ENCODE measurements around the gene PPP2R3A.
"Not testable (repeated sequence)": the region's sequence is repeated elsewhere in the genome, so short reads cannot be mapped to it uniquely, and the experiment has no call there.

Gene PPP2R3A

DNA sequence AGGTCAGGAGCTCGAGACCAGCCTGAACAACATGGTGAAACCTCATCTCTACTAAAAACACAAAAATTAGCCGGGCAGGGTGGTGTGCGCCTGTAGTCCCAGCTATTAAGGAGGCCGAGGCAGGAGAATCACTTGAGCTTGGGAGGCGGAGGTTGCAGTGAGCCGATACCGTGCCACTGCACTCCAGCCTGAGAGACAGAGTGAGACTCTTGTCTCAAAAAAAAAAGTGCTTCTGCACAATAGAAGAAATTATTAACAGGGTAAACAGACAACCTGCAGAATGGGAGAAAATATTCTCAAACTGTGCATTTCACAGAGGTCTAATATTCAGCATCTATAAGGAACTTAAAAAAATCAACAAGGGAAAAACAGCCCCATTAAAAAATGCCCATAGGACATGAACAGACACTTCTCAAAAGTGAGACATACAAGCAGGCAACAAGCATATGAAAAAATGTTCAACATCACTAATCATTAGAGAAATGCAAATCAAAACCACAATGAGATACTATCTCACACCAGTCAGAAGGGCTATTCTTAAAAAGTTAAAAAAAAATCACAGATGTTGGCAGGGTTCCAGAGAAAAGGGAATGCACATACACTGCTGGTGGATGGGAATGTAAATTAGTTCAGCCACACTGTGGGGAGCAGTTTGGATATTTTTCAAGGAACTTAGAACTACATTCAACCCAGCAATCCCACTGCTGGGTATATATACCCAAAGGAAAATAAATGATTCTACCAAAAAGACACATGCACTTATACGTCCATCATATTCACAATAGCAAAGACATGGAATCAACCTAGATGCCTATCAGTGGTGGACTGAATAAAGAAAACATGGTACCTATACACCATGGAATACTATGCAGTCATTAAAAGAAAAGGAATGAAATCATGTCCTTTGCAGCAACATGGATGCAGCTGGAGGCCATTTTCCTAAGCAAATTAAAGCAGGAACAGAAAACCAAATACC, 155.1 kb downstream of the PPP2R3A start:
- no peak overlapping the region for H3K4me3 ChIP-seq (ENCODE audit: low read depth, low read length)
- DNase-seq (ENCODE audit: low read depth) = no peak
- TF ChIP-seq, protein P1, sequence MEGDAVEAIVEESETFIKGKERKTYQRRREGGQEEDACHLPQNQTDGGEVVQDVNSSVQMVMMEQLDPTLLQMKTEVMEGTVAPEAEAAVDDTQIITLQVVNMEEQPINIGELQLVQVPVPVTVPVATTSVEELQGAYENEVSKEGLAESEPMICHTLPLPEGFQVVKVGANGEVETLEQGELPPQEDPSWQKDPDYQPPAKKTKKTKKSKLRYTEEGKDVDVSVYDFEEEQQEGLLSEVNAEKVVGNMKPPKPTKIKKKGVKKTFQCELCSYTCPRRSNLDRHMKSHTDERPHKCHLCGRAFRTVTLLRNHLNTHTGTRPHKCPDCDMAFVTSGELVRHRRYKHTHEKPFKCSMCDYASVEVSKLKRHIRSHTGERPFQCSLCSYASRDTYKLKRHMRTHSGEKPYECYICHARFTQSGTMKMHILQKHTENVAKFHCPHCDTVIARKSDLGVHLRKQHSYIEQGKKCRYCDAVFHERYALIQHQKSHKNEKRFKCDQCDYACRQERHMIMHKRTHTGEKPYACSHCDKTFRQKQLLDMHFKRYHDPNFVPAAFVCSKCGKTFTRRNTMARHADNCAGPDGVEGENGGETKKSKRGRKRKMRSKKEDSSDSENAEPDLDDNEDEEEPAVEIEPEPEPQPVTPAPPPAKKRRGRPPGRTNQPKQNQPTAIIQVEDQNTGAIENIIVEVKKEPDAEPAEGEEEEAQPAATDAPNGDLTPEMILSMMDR (IDR thresholded peaks at IDR 0.05; ENCODE audit: low read depth, low read length) = no peak
- TF ChIP-seq MAX (IDR thresholded peaks at IDR 0.05; ENCODE audit: low read depth, low read length) (no peak), POLR2A (IDR thresholded peaks at IDR 0.05; ENCODE audit: extremely low read depth, insufficient read length) (no peak), MYC (IDR thresholded peaks at IDR 0.05; ENCODE audit: low read depth, low read length) (no peak)

DNA sequence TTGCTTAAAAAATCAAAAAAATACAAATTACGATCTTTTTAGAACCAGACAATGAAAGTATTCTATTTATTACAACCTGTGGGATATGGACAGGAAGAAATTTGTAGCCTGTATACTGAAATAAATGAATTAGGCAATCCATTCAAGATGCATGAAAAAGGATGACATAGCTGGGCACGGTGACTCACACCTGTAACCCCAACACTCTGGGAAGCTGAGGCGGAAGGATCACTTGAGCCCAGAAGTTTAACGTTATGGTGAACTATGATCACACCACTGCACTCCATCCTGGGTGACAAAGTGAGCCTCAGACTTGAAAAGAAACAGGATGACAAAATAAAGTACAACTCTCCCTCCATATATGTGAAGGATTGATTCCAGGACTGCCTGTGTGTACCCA, 156.5 kb downstream of the PPP2R3A start:
- TF ChIP-seq POLR2A (IDR thresholded peaks at IDR 0.05; ENCODE audit: extremely low read depth, insufficient read length) (no peak), MAX (IDR thresholded peaks at IDR 0.05; ENCODE audit: low read depth, low read length) (no peak), MYC (IDR thresholded peaks at IDR 0.05; ENCODE audit: low read depth, low read length) (no peak)
- TF ChIP-seq, protein P1 (IDR thresholded peaks at IDR 0.05; ENCODE audit: low read depth, low read length) = no peak

DNA sequence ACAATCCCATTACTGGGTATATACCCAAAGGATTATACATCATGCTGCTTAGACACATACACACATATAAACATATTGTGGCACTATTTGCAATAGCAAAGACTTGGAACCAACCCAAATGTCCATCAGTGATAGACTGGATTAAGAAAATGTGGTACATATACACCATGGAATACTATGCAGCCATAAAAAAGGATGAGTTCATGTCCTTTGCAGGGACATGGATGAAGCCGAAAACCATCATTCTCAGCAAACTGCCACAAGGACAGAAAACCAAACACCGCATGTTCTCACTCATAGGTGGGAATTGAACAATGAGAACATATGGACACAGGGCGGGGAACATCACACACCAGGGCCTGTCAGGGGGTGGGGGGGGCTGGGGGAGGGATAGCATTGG, 166.1 kb downstream of the PPP2R3A start:
- DNase-seq (ENCODE audit: low read depth); H3K4me3 ChIP-seq (ENCODE audit: low read depth, low read length): not testable (repeated sequence)

More for the DNA sequence above, 156.5 kb downstream of the PPP2R3A start:
- DNase-seq (ENCODE audit: low read depth) = peak; percentile 21
- H3K4me3 ChIP-seq (ENCODE audit: low read depth, low read length) = no peak overlapping the region

DNA sequence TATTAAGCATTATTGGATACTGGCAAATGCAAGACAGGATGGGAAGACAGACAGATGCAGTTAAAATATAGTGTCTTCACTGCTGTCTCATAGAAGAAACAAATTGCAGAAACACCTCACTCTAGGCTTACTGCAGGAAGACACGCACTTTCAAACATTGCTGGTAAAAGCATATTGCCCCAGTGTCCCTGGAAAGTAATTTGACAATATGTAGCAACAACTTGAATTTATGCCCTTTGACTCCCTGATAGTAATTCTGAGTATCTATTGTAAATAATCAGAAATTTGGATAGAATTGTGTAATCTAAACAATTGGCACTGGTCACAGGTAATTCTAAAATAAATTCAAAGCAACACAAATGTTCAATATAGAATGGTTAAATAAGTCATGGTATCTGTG, 168.6 kb downstream of the PPP2R3A start:
- peak; percentile 21 for DNase-seq (ENCODE audit: low read depth)
- no peak for TF ChIP-seq POLR2A (IDR thresholded peaks at IDR 0.05; ENCODE audit: extremely low read depth, insufficient read length)
- no peak for TF ChIP-seq MYC (IDR thresholded peaks at IDR 0.05; ENCODE audit: low read depth, low read length)
- TF ChIP-seq MAX (IDR thresholded peaks at IDR 0.05; ENCODE audit: low read depth, low read length) = no peak
- TF ChIP-seq, protein P1 (IDR thresholded peaks at IDR 0.05; ENCODE audit: low read depth, low read length) = no peak
- no peak overlapping the region for H3K4me3 ChIP-seq (ENCODE audit: low read depth, low read length)

GRCh38 chr3:136135039-136135802, 169.7 kb downstream of the PPP2R3A start:
- TF ChIP-seq, protein P1 (IDR thresholded peaks at IDR 0.05; ENCODE audit: low read depth, low read length) = no peak
- TF ChIP-seq MAX (IDR thresholded peaks at IDR 0.05; ENCODE audit: low read depth, low read length) (peak; percentile 69; the same call in 1 of the 2 replicates), MYC (IDR thresholded peaks at IDR 0.05; ENCODE audit: low read depth, low read length) (peak; percentile 85), POLR2A (IDR thresholded peaks at IDR 0.05; ENCODE audit: extremely low read depth, insufficient read length) (no peak)
- DNase-seq (ENCODE audit: low read depth) = peak; percentile 90
- peak overlapping the region; percentile 33 for H3K4me3 ChIP-seq (ENCODE audit: low read depth, low read length)

GRCh38 chr3:136136454-136136853, 170.9 kb downstream of the PPP2R3A start:
- no peak for TF ChIP-seq POLR2A (IDR thresholded peaks at IDR 0.05; ENCODE audit: extremely low read depth, insufficient read length)
- no peak for TF ChIP-seq MAX (IDR thresholded peaks at IDR 0.05; ENCODE audit: low read depth, low read length)
- no peak for TF ChIP-seq MYC (IDR thresholded peaks at IDR 0.05; ENCODE audit: low read depth, low read length)
- TF ChIP-seq, protein P1 (IDR thresholded peaks at IDR 0.05; ENCODE audit: low read depth, low read length) = no peak
- no peak overlapping the region for H3K4me3 ChIP-seq (ENCODE audit: low read depth, low read length)
- DNase-seq (ENCODE audit: low read depth) = no peak
